MM.1S (cell line): ENCODE measurements around the gene CYSRT1.

ENCODE experiments used
- DNase-seq: peaks from one replicate; pipeline ENCODE4 v3.0.0-alpha.2; 2015
- H2AFZ ChIP-seq: fragments of 300-600 bp; sonication (generic); 2 replicates; pipeline ENCODE4 v1.6.0; 2016; ENCODE audit warnings: antibody characterized with exemption, low read length
- H3F3A ChIP-seq: fragments of 300-600 bp; sonication (generic); 2 replicates; pipeline ENCODE4 v1.6.1; 2016; ENCODE audit warnings: mild to moderate bottlenecking, antibody characterized with exemption, low read length, moderate library complexity, mixed read lengths; ENCODE audit not compliant: insufficient read depth
- H3K27ac ChIP-seq: fragments of 300-600 bp; sonication (generic); 2 replicates; pipeline ENCODE4 v1.5.1; 2016; ENCODE audit warnings: mild to moderate bottlenecking, low read length
- H3K27me3 ChIP-seq: fragments of 300-600 bp; sonication (generic); replicated peaks from 2 replicates; pipeline ENCODE4 v1.6.0; 2016; ENCODE audit warnings: low read length; ENCODE audit not compliant: insufficient read depth
- H3K36me3 ChIP-seq: fragments of 300-600 bp; sonication (generic); replicated peaks from 2 replicates; pipeline ENCODE4 v1.6.1; 2016; ENCODE audit warnings: mild to moderate bottlenecking, low read length, mixed read lengths; ENCODE audit not compliant: insufficient read depth
- H3K4me1 ChIP-seq: fragments of 300-600 bp; sonication (generic); 2 replicates; pipeline ENCODE4 v1.6.1; 2016; ENCODE audit warnings: low read length, mixed read lengths
- H3K4me2 ChIP-seq: fragments of 300-600 bp; sonication (generic); 2 replicates; pipeline ENCODE4 v1.6.0; 2016; ENCODE audit warnings: low read depth, low read length
- H3K4me3 ChIP-seq: fragments of 300-600 bp; sonication (generic); 2 replicates; pipeline ENCODE4 v1.5.1; 2016; ENCODE audit warnings: low read length, mixed read lengths
- H3K79me2 ChIP-seq: fragments of 300-600 bp; sonication (generic); 2 replicates; pipeline ENCODE4 v1.6.1; 2016; ENCODE audit warnings: mixed run types, low read length, mixed read lengths
- H3K9ac ChIP-seq: fragments of 300-600 bp; sonication (generic); 2 replicates; pipeline ENCODE4 v1.6.1; 2016; ENCODE audit warnings: low read length, mixed read lengths
- H3K9me2 ChIP-seq: fragments of 300-600 bp; sonication (generic); replicated peaks from 2 replicates; pipeline ENCODE4 v1.6.1; 2016; ENCODE audit warnings: mild to moderate bottlenecking, low read length, mixed read lengths; ENCODE audit not compliant: insufficient read depth
- H3K9me3 ChIP-seq: fragments of 300-600 bp; sonication (generic); replicated peaks from 2 replicates; pipeline ENCODE4 v1.6.1; 2016; ENCODE audit warnings: mild to moderate bottlenecking, low read length, mixed read lengths; ENCODE audit not compliant: insufficient read depth
- H4K20me1 ChIP-seq: fragments of 300-600 bp; sonication (generic); 2 replicates; pipeline ENCODE4 v1.6.1; 2016; ENCODE audit warnings: mild to moderate bottlenecking, low read length, moderate library complexity, mixed read lengths; ENCODE audit not compliant: insufficient read depth
- EZH2 ChIP-seq: fragments of 300-600 bp; sonication (generic); optimal IDR thresholded peaks from 2 replicates; pipeline ENCODE3; 2017; ENCODE audit warnings: low read depth, mild to moderate bottlenecking, antibody characterized with exemption, low read length, mixed read lengths
- EZH2phosphoT487 ChIP-seq: fragments of 300-600 bp; sonication (generic); IDR thresholded peaks from 2 replicates; pipeline ENCODE4 v1.6.1; 2018; ENCODE audit warnings: antibody characterized with exemption, low read length
- TF ChIP-seq, protein P1 (sequence below): fragments of 300-600 bp; sonication (generic); IDR thresholded peaks from 2 replicates; pipeline ENCODE4 v1.5.1; 2016; ENCODE audit warnings: antibody characterized with exemption, low read length, mixed read lengths

CYSRT1 gene

DNA sequence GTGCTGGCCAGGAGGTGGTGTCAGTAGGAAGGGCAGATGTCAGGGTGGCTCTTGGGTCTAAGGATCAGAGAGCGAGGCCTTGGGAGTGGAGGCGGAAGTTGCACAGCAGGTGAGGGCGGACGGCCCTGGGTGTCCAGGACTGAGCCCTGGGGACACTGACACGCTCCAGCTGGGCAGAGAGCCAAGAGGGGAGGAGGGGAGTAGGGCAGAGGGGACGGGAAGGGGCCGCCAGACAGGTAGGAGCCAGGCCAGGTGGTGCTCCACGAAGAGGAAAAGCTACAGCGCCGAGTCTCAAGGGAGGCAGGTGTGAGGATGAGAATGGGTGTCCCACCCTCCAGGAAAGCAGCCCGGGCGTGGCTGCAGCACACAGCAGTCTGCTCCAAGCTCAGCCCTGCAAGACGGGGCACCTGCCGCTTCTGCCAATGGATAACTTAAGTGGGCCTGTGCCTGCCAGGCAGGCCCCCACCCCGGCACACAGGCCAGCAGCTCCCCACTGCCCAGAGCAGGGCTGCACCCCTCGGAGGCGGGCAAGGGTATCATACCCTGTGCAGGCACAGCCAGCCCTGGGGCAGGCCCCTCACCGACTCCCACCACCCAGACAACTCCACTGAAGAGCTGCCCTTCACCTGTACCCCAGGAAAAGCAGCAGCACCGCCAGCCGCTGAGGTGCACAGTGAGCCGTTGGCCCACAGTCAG, 29.3 kb upstream of the CYSRT1 start:
- no peak for TF ChIP-seq EZH2phosphoT487
- TF ChIP-seq, protein P1, sequence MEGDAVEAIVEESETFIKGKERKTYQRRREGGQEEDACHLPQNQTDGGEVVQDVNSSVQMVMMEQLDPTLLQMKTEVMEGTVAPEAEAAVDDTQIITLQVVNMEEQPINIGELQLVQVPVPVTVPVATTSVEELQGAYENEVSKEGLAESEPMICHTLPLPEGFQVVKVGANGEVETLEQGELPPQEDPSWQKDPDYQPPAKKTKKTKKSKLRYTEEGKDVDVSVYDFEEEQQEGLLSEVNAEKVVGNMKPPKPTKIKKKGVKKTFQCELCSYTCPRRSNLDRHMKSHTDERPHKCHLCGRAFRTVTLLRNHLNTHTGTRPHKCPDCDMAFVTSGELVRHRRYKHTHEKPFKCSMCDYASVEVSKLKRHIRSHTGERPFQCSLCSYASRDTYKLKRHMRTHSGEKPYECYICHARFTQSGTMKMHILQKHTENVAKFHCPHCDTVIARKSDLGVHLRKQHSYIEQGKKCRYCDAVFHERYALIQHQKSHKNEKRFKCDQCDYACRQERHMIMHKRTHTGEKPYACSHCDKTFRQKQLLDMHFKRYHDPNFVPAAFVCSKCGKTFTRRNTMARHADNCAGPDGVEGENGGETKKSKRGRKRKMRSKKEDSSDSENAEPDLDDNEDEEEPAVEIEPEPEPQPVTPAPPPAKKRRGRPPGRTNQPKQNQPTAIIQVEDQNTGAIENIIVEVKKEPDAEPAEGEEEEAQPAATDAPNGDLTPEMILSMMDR = no peak
- TF ChIP-seq EZH2 = no peak
- no peak overlapping the region for H3K27ac ChIP-seq
- no peak overlapping the region for H3K4me3 ChIP-seq
- no peak overlapping the region for H3K4me2 ChIP-seq
- H4K20me1 ChIP-seq = no peaks in the 10 kb centered on the region
- 0 out of 2 replicates have a peak, but pooled peaks cover 4% of the 10 kb centered on the region for H3F3A ChIP-seq
- H3K79me2 ChIP-seq = peaks cover 11% of the 10 kb centered on the region
- DNase-seq = no peak
- H2AFZ ChIP-seq = no peak overlapping the region
- no peaks in the 10 kb centered on the region for H3K9me2 ChIP-seq
- H3K27me3 ChIP-seq = no peaks in the 10 kb centered on the region
- no peaks in the 10 kb centered on the region for H3K9me3 ChIP-seq
- no peak overlapping the region for H3K9ac ChIP-seq
- H3K4me1 ChIP-seq = no peaks in the 10 kb centered on the region
- no peaks in the 10 kb centered on the region for H3K36me3 ChIP-seq

DNA sequence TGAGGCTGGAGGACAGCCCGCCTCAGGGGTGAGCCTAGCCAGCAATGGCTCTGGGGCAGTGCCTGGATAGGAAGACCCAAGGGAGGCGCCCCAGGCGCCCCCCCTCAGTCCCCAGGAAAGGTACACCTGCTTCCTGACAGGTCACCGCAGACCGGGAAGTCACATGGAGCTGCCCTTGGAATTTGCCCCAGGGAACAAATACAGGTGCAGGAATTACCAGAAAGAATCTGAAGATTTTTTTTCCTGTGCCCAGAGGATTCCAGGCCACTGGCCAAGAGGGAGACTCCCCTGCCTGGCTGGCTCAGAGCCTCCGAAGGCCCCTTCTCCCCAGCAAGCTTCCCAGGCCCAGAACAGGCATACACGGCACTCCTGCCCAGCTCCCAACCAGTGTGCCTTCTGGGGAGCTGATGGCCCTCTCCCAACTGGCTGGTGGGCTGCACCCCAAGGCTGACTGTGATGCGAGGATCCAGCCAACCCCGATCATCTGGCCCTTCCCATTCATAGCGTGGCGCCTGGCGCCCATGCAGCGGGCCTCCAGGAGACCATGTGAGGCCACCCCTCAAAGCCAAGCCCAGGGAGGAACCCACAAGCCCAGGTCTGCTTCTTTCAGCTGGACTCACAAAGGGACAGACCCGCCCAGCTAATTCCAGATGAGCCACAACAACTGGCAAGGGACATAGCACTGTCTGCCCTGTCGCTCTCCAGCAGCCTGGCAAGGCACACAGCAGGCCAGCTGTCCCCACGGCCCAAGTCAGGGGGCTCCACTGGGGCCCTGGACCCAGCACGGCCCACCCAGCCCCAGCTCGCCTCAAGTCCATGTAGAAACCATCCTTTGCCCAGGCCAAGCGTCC, 26.7 kb upstream of the CYSRT1 start:
- Histone ChIP-seq H3K36me3 (no peaks in the 10 kb centered on the region), H3K27me3 (no peaks in the 10 kb centered on the region), H3K9me2 (no peaks in the 10 kb centered on the region), H2AFZ (no peak overlapping the region), H3K4me3 (no peak overlapping the region), H4K20me1 (no peaks in the 10 kb centered on the region), H3K4me1 (peaks cover 5% of the 10 kb centered on the region; the same call in 1 of the 2 replicates), H3K4me2 (no peak overlapping the region), H3K27ac (no peak overlapping the region), H3F3A (0 out of 2 replicates have a peak, but pooled peaks cover 10% of the 10 kb centered on the region), H3K79me2 (peaks cover 14% of the 10 kb centered on the region), H3K9ac (no peak overlapping the region), H3K9me3 (no peaks in the 10 kb centered on the region)
- no peak for TF ChIP-seq EZH2
- TF ChIP-seq EZH2phosphoT487 = no peak
- TF ChIP-seq, protein P1 = no peak
- DNase-seq = no peak

DNA sequence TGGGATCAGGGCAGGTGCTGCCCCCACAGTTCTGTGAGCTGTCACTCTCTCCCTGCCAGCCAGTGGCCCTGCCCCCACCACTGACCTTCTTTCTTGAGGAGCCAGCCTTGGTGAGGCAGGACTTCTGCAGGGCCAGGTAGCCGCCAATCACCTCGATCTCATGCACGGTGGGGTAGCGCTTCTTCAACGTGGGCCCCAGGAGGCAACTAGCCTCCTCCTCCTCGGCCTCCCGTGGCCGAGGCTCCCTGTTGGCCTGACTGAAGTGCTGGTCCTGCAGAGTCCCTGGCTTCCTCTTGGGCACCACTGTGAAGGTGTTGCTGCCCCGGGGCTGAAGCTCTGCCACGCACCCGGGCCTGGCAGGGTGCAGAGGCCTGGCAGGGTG, 26.1 kb upstream of the CYSRT1 start:
- Histone ChIP-seq H3K9ac (no peak overlapping the region), H3K9me3 (no peaks in the 10 kb centered on the region), H3K4me1 (peaks cover 6% of the 10 kb centered on the region), H3F3A (peaks cover 10% of the 10 kb centered on the region; the same call in 1 of the 2 replicates), H2AFZ (no peak overlapping the region), H3K4me3 (no peak overlapping the region), H3K27me3 (no peaks in the 10 kb centered on the region), H3K9me2 (no peaks in the 10 kb centered on the region), H3K27ac (no peak overlapping the region), H3K4me2 (no peak overlapping the region), H3K36me3 (no peaks in the 10 kb centered on the region), H4K20me1 (no peaks in the 10 kb centered on the region), H3K79me2 (peaks cover 18% of the 10 kb centered on the region)
- no peak for TF ChIP-seq EZH2phosphoT487
- no peak for TF ChIP-seq EZH2
- TF ChIP-seq, protein P1 = no peak
- no peak for DNase-seq
